GM21619 (cell line): ENCODE measurements around the gene SORCS1.

Source experiments
- ATAC-seq: cut with Tn5 transposase; IDR thresholded peaks from one replicate; pipeline ENCODE4 v1.9.1; 2021; ENCODE audit not compliant: unreplicated experiment

Gene SORCS1

GRCh38 chr10:106765241-106765754 is 399.2 kb downstream of the SORCS1 start:
- no peak for ATAC-seq

DNA sequence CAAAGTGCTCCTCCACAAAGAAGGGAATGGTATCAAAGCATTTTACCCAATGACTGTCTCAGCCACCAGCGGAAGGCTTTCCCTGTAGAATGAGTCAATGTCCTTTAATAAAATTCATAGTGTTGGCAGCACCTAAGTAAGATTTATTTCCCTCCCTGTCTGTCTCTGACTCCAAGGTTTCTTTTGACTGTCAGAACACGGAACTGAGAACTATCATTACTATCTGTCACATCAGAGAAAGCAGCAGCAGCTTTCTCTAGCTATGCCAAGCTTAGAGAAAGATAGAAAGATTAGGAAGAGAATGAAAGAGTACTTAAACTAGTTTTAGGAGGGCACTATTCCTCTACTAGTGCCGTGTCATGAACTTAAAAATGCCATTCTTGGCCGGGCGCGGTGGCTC is 400.1 kb downstream of the SORCS1 start:
- ATAC-seq, result no peak

DNA sequence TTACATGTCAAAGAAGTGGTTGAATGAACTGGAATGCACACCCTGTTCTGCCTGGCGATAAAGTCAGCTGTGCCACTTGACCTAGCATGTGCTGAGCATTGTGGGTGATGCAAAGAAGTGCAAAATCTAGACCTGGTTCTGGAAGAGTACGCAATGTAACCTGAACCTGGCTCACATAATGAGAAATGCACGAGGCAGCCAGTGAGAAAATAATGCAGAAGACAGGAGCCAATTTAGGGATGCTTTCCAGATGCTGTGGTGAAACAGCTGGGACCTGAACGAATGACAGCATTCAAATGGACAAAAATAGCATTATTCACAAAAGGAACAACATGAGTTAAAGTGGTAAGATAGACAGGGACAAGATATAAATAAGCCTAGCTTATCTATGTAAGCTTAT is 402.6 kb downstream of the SORCS1 start:
- ATAC-seq, result no peak

DNA sequence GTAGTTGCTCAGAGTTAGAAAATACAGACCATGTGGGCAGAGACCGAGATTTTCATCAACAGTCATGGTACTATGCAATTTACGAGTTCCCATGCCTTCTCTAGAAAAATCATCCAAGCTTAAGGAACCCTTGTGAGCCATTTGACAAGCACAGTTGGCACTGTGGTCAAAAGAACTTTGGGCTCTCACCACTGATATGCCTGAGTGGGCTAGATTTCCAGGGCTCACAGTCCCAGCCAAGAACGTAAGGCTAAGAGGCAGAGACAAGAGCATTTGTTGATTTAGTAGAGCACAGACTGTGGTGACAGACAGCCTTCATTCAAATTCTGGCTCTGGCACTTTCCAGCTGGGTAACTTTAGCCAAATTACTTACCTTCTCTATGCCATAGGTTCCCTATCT is 407.0 kb downstream of the SORCS1 start:
- ATAC-seq, result no peak

DNA sequence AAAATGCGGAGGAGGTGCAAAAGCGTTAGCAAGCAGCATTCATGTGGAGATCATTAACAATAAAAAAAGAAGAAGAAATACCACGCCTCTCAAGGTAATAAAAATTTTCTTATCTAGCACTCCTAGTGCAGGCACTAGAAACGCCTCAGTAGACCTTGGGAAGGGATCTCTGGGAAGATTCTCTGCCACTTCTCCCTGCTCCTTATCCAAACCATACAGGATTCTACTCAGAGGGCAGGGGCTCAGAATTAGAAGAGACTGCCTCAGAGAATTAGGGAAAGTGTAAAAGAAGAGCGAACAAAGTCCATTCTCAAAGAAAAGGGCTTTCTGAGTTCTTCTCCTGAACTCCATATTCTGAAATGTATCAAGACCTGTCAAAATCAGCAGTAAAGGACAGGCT is 413.4 kb downstream of the SORCS1 start:
- ATAC-seq, result no peak

DNA sequence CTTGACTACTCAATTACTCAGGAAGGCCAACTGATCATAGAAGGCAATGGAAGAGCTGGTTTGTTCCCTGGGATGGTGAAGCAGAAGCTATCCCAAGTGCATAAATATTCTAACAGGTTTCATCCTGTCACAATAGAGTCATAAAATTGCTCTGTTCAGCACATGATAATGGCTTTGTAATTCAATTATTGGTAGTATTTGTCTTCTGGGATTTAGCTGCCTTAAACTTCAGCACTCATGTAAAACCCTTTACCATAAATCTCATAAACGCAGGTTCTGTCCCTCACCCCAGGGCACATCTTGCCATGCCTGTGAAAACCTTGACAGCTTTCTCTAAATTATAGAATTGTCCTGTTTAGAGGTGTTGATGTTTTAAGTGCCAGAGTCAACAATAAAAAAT is 417.6 kb downstream of the SORCS1 start:
- no peak for ATAC-seq

DNA sequence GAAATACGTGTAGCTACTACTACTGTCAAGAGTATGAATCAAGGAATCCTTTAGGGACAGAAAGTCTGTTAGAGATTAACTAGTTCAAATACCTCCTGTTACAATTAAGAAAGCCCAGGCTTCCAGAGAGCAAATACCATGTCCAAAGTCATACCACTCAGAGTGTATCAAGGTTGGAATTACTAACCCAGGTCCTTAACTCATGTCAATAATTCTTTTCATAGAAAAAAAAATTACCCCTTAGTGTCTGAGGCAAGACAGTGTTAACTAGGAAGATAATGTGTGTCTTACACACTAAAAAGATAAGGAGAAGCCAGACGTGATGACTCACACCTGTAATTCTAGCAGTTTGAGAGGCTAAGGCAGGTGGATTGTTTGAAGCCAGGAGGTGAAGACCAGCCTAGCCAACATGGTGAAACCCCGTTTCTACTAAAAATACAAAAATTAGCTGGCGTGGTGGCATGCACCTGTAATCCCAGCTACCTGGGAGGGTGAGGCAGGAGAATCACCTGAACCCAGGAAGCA is 423.4 kb downstream of the SORCS1 start:
- ATAC-seq, result no peak

DNA sequence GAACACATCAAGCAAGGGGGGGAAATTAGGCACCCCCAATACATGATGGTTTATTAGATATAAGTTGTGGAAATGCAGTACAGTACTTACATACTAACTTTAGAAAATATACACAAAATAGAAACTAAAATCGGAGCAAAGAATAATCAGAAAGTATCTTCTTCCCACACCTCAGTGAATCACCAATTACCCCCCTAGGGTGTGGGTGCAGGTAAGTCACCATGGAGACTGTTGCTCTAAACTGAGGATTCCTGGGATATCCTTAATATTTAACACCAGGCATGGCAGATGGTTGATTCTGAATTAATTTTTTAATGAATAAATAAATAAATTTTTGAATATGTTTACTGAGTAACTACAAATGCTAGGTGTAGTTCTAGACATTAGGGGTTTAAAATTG is 424.4 kb downstream of the SORCS1 start:
- no peak for ATAC-seq

- no peak for ATAC-seq
These were observed 430.3 kb downstream of the SORCS1 start for GRCh38 chr10:106734220-106734619.

DNA sequence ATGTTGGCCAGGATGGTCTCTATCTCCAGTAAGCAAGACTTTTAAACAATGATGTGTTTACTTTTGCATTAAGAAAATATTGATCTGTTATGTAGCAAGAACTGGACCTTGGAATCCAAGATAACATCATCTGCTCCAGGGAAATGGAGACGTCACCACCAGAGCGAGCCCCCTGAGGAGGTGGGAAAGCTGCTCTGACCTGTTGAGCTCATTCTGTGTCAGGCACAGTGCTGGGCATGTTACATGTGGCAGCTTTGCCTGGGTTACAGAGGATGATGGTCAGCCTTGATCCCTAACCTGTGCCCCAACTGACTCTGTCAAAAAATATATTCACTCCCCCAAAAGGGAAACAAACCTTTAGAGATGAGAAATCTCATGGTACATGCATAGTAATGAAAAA is 436.3 kb downstream of the SORCS1 start:
- no peak for ATAC-seq

- ATAC-seq, result no peak
These were observed 437.3 kb downstream of the SORCS1 start for GRCh38 chr10:106727170-106727569.

DNA sequence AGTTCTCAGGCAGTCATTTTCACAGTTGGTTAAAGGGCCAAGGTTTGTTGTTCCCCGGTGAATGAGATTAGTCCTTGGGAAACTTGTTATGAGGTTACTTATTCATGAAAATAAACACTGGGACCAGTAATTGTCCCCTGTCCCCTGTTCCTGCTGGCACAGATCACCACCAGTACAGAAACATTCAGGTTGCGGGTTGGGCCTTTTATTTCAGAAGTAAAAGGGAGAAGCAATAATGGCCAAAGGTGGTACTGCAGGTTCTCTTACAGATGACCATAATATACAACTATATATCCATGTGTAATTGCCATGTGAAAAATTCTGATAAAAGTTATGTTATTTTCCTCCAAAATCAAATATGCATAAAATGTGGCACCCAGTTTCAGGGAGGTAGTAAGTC is 442.0 kb downstream of the SORCS1 start:
- ATAC-seq, result no peak

- no peak for ATAC-seq
These were observed 443.8 kb downstream of the SORCS1 start for GRCh38 chr10:106720683-106721082.

- no peak for ATAC-seq
These were observed 448.1 kb downstream of the SORCS1 start for GRCh38 chr10:106716381-106716780.

DNA sequence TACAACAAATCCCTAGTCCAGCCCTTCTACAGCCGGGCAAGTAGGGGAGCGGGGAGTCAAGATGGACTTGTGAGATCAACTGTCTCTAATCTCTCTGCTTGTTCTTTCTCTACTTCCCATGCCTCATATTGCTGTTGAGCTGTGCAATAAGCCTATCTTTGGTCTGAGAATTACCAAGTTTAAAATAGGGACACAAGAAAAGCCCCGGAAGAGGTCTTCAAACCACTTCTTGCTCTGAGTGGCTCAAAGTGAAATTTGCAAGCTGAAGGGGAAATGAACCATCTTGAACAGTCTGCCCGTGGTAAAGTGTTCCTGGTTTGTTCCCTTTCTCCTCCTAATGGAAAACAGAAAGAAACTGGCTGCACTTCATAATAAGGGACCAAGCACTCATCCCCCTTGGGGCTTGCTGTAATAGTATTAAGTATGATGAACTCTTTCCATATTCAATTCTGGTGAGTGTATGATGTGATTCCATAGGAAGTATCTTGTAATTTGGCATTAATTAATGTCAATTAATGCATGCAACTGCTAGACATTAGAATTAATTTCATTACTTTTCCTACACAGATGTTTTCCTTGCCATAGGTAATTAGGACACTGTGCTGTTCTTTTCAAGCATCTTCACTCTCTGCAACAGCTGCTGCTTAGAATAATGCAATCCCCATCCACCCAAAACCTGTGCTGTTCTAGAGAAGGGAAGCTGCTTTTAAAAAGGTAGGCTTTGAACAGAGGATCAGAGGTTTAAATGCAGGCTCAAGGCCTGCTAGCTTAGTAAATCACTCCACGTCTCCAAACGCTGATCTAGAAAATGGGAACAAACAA is 449.6 kb downstream of the SORCS1 start:
- no peak for ATAC-seq

DNA sequence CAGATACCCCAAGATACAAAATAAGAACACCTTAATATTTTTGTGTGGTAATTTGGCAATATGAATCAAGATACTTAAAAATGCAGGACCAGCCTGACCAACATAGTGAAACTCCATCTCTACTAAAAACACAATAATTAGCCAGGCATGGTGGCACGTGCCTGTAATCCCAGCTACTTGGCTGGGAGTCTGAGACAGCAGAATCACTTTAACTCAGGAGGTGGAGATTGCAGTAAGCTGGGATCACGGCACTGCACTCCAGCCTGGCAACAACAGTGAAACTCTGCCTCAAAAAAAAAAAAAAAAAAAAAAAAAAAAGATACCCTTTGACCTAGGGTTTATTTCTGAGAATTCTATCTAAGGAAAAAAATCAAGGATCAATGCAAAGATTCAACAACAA is 450.7 kb downstream of the SORCS1 start:
- no peak for ATAC-seq

DNA sequence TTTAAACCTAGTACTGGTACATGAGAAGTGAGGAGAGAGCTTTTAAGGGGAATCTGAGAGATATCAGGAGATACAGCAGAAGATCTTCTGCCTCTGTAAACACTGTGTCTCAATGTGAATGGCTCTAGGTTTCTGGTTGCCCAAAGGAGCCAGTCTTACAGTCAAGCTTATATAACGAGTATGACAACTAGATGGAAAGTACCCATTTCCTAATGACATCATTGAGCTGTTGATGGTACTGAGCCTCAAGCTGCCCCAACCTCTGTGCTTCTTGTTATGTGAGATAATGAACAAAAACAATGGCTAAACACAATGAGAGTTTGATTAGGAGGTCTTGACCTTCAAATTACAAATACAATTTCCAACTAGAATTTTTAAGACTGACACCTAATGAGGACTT is 451.5 kb downstream of the SORCS1 start:
- ATAC-seq, result no peak

- ATAC-seq, result peak; percentile 83
These were observed 453.1 kb downstream of the SORCS1 start for GRCh38 chr10:106711313-106711906.

GRCh38 chr10:106708506-106708905 is 456.0 kb downstream of the SORCS1 start:
- no peak for ATAC-seq

DNA sequence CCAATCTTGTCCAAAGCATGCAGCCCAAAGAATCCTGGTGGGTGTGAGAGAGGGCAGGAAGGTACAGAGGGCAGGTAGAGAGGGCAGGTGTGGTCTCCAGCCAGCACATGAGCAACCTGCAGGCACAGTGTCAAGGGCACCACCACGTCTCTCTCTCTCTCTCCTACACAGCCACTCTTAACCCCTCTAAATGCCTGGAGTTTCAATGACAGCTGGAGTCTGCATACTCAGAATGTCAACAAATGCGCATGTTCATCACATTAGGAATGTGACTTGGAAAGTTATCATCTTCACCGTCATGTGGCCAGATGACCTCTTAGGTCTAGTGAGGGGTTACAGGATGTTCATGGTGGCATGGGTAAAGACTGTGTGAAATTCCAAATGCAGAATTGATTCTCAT is 456.8 kb downstream of the SORCS1 start:
- no peak for ATAC-seq

DNA sequence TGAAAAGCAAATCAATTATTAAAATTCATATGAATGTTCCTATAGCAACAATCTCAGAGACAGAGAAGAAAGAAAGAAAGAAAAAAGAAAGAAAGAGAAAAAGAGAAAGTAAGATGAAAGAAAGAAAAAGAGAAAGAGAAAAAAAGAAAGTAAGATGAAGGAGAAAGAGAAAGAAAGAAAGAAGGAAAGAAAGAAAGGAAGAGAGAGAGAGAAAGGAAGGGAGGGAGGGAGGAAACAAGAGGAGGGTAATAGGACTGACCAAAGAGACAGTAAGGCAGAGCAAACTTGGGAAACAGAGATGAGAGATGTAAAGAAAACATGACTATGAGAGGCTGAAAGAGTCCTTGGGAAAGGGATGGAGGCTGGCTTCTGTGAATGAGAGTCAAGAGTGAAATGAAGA is 458.4 kb downstream of the SORCS1 start:
- no peak for ATAC-seq

- ATAC-seq, result peak; percentile 87
These were observed 458.8 kb downstream of the SORCS1 start for GRCh38 chr10:106705681-106706100.
